Activated CD4-positive, CD25-positive, alpha-beta regulatory T cell treated with anti-CD3 and anti-CD28 coated beads, Interleukin-2, amount 50 U/mL, for 72 hours (primary cell): ENCODE measurements around the gene YIPF5.

Source experiments
- DNase-seq: peaks from one replicate; pipeline ENCODE4 v3.0.0; 2021

YIPF5 gene

GRCh38 chr5:144177548-144177947 lies 7.1 kb upstream of the YIPF5 start:
- DNase-seq = no peak

GRCh38 chr5:144173766-144174165 lies 3.3 kb upstream of the YIPF5 start:
- DNase-seq = no peak

- no peak for DNase-seq
Observed at GRCh38 chr5:144169904-144170275, 569 bp downstream of the YIPF5 start.

GRCh38 chr5:144167998-144168397 lies 2.5 kb downstream of the YIPF5 start:
- no peak for DNase-seq

GRCh38 chr5:144166696-144167095 lies 3.8 kb downstream of the YIPF5 start:
- no peak for DNase-seq

- DNase-seq = no peak
Observed at GRCh38 chr5:144162686-144163085, 7.8 kb downstream of the YIPF5 start.

GRCh38 chr5:144156767-144157171 lies 13.7 kb downstream of the YIPF5 start:
- no peak for DNase-seq

DNA sequence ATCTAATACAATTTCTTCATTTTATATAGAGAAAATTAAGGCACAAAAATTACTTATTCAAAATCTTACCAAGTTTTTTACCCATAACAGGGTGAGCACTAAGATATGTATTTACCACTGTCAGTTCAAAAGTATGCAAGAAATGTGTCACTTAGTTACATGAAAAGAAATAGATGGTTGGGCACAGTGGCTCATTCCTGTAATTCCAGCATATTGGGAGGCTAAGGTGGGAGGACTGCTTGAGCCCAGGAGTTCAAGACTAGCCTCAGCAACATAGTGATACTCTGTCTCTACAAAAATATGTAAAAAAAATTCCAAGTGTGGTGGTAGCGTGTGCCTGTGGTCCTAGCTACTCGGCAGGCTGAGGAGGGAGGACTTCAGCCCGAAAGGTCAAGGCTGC lies 19.4 kb downstream of the YIPF5 start:
- no peak for DNase-seq

- no peak for DNase-seq
Observed at GRCh38 chr5:144144956-144145751, 25.3 kb downstream of the YIPF5 start.

- DNase-seq = no peak
Observed at GRCh38 chr5:144143625-144144024, 26.8 kb downstream of the YIPF5 start.

DNA sequence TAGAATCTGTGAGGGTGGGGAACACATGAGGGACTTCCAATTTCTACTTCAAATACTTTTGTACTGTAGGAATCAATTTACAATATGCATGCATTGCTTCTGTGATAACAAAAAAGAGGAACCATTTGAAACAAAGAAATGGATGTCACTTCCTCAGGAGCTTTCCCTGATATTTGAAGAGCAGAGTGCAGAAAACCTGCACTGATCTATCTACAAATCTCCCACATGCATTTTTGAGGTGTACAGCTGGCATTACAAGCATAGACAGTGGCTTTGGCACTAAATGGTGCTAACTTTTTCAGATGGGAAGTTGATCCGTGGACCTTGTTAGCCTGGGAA lies 27.7 kb downstream of the YIPF5 start:
- DNase-seq = no peak

DNA sequence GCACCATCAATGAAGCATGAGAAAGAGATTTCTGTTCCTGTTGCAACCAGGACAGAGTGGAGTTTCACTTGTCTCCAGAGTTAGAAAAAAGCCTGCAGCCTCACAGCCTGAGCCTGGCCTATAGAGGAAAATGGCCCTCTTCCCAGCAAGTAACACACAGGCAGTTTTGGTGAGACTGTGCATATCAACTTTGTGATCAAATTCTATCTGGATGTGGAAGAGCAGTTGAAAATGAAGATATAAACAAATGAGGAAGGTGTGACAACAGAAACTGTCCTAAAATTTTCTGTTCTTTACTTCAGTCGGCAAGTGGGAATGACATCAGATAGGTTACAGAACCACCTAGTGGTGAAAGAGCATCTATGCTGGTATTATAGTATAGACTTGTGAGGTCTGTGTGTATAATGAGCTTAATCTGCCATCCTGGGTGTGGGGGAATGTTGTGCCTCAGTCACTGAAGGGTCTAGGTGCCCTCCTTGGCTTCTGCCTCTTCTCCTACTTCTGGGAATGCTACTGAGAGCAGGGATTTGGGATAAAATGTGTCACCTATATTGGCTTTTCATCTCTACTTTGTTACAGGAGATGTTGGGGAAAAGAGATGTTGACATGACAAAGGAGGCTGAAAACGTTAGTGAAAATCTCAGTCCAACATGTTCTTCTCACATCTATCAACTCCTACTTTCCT lies 28.2 kb downstream of the YIPF5 start:
- DNase-seq = no peak

- no peak for DNase-seq
Observed at GRCh38 chr5:144141585-144141984, 28.9 kb downstream of the YIPF5 start.

- no peak for DNase-seq
Observed at GRCh38 chr5:144139586-144139985, 30.9 kb downstream of the YIPF5 start.

- DNase-seq = no peak
Observed at GRCh38 chr5:144135113-144135762, 35.2 kb downstream of the YIPF5 start.

GRCh38 chr5:144134194-144134826 lies 36.1 kb downstream of the YIPF5 start:
- DNase-seq = no peak

DNA sequence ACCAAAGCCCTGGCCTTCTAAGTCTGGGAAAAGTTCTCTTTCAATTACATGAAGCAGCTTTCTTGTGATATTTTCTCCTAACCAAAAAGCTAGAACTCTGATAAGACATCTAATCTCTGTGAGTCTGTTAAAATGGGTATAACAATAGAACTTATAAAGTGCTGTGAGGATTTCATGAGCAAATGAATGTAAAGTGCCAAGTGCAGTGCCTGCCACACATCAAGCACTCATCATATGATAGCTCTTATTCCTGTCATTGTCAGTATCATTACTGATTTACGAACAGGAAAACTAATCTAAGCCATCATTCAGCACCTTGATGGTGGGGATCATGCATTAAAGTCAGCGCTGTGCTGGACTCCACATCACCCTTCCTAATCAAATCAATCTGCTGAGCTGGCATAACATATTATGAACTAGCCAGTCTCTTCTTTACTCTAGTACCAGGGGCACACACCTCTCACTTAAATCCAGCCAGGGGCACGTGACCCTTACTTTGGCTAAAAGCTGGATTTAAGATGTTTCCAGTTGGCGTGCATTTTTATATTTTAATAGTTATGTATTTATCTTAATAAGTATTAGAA lies 37.3 kb downstream of the YIPF5 start:
- no peak for DNase-seq

DNA sequence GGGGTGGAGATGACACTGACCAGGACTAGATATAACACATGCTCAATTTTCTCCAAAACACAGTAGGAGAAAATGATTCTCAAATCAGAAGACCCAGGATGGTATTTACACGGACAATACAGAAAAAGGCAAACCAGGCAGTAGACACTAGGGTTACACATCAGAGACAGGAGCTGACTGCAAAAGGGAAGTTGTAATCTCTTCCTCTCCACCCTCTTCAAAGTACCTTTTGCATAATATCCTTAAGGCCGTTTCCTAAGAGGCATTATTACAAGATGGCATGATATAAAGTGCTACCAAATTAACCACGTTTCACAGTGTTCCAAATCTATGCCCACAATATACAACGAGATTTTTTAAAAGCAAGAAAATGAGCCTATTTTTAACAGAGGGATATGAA lies 39.2 kb downstream of the YIPF5 start:
- DNase-seq = no peak

GRCh38 chr5:144130306-144130705 lies 40.2 kb downstream of the YIPF5 start:
- no peak for DNase-seq

GRCh38 chr5:144128844-144129243 lies 41.6 kb downstream of the YIPF5 start:
- no peak for DNase-seq

GRCh38 chr5:144126707-144127106 lies 43.8 kb downstream of the YIPF5 start:
- DNase-seq = no peak

GRCh38 chr5:144125163-144125726 lies 45.2 kb downstream of the YIPF5 start:
- DNase-seq = no peak

- DNase-seq = no peak
Observed at GRCh38 chr5:144122641-144123040, 47.8 kb downstream of the YIPF5 start.
